GM18873 (cell line): ENCODE measurements around the gene NDUFAF3.

Experiments
- ATAC-seq: cut with Tn5 transposase; IDR thresholded peaks from one replicate; pipeline ENCODE4 v1.9.1; 2021; ENCODE audit warnings: mild to moderate bottlenecking, moderate library complexity, moderate number of reproducible peaks; ENCODE audit not compliant: unreplicated experiment, low FRiP score

Gene NDUFAF3

DNA sequence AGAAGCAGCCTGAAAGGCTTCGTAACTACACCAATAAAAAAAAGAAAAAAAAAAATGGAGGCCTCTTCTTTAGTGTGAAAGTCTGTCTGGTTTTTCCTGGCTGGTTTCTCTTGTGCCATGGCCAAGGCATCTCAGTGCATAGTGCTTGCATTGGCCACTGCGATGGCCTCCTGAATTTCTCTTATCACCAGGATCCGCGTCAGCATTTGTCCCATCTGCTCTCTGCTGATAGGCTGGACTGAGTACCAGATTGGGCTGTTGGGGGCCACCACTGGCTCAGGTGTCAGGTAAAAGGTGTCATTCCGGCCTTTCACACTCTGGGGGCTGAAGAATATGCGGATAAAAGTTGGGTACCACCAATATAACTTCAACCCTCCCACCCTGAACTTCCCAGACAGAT is 8.4 kb downstream of the NDUFAF3 start:
- ATAC-seq: no peak

- ATAC-seq: no peak
Observed at GRCh38 chr3:49032646-49033304, 10.9 kb downstream of the NDUFAF3 start.

DNA sequence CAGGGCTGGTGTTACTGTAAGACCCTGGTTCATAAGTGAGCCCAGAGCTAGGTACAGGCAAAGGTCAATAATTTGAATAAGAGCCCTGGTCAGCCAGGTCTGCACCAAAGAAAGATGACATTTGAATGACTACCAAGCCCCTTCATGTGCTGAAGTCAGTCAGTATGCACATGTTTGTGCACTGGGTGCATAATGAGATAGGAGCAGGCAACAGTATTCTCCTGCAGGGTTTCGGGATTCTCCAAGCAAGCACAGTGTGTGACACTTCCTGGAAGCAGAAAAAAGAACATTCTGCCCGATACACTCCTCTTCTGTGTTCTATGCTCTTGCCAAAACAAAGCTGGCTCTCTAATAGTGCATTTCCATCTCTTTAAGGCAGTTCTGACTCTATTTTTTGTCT is 12.7 kb downstream of the NDUFAF3 start:
- ATAC-seq: no peak

- ATAC-seq: no peak
Observed at GRCh38 chr3:49035281-49035680, 13.4 kb downstream of the NDUFAF3 start.

- ATAC-seq: no peak
Observed at GRCh38 chr3:49053543-49053942, 31.6 kb downstream of the NDUFAF3 start.

DNA sequence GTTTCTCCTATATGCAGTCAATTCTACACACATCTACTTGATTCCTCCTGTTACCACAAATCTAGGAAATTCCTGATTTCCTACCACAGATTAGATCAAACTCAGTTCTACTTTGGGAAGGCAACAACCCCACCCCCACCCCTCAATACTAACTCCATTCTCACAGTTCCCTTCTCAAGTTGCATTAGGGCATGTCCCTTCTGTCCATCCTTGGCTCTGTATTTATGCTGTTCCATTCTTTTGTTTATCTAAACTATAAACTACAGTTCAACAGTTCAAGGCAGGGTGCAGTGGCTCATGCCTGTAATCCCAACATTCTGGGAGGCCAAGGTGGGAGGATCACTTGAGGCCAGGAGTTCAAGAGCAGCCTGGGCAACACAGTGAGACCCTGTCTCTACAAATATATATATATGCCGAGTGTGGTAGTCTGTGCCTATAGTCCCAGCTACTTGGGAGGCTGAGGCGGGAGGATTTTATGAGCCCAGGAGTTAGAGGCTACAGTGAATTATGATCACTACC is 32.5 kb downstream of the NDUFAF3 start:
- ATAC-seq: no peak

GRCh38 chr3:49057268-49057667 is 35.3 kb downstream of the NDUFAF3 start:
- no peak for ATAC-seq

GRCh38 chr3:49058011-49058410 is 36.1 kb downstream of the NDUFAF3 start:
- no peak for ATAC-seq
